Subcutaneous abdominal adipose tissue (tissue), 5 donors: Measurements from ENCODE around the gene IL4.
"Not testable (repeated sequence)": the region's sequence is repeated elsewhere in the genome, so short reads cannot be mapped to it uniquely, and the experiment has no call there.

Source experiments
- H3K27ac ChIP-seq: one replicate; pipeline ENCODE4 v1.7.0; 2013; ENCODE audit warnings: low read depth, mild to moderate bottlenecking, inconsistent platforms, low read length, moderate library complexity
- H3K27me3 ChIP-seq, 5 donors: one replicate each; pipeline ENCODE4 v1.7.0; 2013; ENCODE audit warnings: low read length in 5 of 5, inconsistent platforms in 1 of 5; ENCODE audit not compliant: control insufficient read depth in 5 of 5, insufficient read depth in 4 of 5
- H3K36me3 ChIP-seq, 5 donors: one replicate each; pipeline ENCODE4 v1.7.0; 2013; ENCODE audit warnings: low read length in 5 of 5; ENCODE audit not compliant: control insufficient read depth in 5 of 5, insufficient read depth in 5 of 5
- H3K4me1 ChIP-seq, 5 donors: one replicate each; pipeline ENCODE4 v1.7.0; 2013; ENCODE audit warnings: low read length in 5 of 5, mild to moderate bottlenecking in 3 of 5, moderate library complexity in 1 of 5; ENCODE audit not compliant: control insufficient read depth in 5 of 5, insufficient read depth in 5 of 5
- H3K4me3 ChIP-seq, 5 donors: one replicate each; pipeline ENCODE4 v1.7.0; 2013; ENCODE audit warnings: low read length in 5 of 5, low read depth in 1 of 5
- H3K9ac ChIP-seq, 5 donors: one replicate each; pipeline ENCODE4 v1.7.0; 2013; ENCODE audit warnings: low read length in 5 of 5, mild to moderate bottlenecking in 4 of 5, moderate library complexity in 3 of 5
- H3K9me3 ChIP-seq, 5 donors: one replicate each; pipeline ENCODE4 v1.7.0; 2013; ENCODE audit warnings: low read length in 5 of 5; ENCODE audit not compliant: control insufficient read depth in 5 of 5
- donor health status: healthy.
- donor health status: healthy.
- donor health status: healthy.
- donor health status: healthy.
- donor health status: healthy.

IL4 gene

DNA sequence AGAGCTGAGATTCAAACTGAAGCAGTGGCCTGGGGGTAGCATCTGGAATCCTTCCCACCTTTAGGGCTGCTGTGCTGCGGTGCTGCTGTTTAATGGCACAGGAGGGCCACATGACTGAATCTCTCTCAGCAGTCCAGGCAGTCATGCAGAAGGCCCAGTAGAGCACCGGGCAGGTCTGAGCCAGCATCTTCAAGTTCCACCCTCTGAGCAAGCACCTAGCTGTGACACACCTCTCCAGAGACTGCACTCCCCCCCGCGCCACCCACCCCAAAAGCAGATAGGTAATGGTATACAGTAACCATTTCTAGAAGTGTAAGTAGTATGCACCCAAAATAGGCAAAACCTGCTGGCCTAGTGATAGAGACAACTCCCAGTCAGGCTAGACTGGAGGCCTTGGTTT is 8.2 kb downstream of the IL4 start:
- no peaks in the 10 kb centered on the region for H3K27me3 ChIP-seq
- H3K9ac ChIP-seq = no peak overlapping the region
- H3K4me3 ChIP-seq = no peak overlapping the region
- no peaks in the 10 kb centered on the region for H3K36me3 ChIP-seq
- H3K9me3 ChIP-seq = no peaks in the 10 kb centered on the region
- no peak overlapping the region for H3K27ac ChIP-seq
- peaks cover 0 to 7% (median 3%) of the 10 kb centered on the region in 5 donors for H3K4me1 ChIP-seq

DNA sequence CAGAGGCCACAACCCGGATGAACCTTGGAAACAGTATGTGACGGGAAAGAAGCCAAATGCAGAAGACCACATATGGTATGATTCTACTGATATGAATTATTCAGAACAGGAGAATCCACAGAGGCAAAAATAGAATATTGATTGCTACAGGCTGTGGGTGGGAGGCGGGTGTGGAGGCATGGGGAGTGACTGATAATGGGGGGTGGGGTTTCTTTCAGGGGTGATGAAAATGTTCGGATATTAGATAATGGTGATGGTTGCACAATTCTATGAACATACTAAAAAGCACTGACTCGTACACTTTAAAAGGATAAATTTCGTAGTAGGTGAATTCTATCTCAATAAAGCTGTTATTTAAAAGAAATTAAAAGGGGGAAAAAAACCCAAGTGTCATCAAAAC is 10.7 kb downstream of the IL4 start:
- Histone ChIP-seq H3K9ac (no peak overlapping the region), H3K4me1 (no peaks in the 10 kb centered on the region), H3K9me3 (no peaks in the 10 kb centered on the region), H3K36me3 (no peaks in the 10 kb centered on the region), H3K27me3 (no peaks in the 10 kb centered on the region), H3K27ac (no peak overlapping the region), H3K4me3 (no peak overlapping the region)

DNA sequence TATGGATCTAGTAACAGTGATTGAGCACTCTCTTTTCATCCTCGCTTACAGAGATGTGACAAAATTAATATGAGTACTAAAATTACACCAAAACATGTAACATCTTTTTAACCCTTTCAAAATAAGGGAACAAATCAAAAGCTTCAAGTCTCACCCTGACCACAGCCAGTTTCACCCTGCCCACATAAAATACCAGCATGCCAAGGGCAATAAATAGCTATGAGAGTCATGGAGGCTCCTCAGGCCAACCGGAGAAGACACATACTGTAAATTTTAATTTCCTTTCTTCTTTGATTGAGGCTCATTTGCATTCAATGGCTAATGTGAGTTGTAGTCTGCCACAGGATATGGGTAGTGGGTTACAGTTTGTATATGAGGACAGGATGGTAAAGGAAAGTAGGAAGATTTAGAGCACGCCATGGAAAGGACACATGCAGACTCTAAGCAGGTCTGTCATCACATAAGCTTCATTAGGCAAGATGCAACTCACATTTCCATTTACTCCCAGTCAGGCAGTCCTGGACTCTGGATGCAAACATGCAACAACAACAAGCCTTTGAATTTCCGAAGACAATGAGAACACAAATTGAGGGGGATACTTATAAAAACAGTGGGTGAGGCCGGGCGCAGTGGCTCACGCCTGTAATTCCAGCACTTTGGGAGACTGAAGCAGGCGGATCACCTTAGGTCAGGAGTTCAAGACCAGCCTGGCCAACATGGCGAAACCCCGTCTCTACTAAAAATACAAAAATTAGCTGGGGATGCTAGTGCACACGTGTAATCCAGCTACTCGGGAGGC is 11.3 kb downstream of the IL4 start:
- no peaks in the 10 kb centered on the region for H3K36me3 ChIP-seq
- H3K27ac ChIP-seq = no peak overlapping the region
- no peak overlapping the region for H3K9ac ChIP-seq
- H3K27me3 ChIP-seq = no peaks in the 10 kb centered on the region
- no peak overlapping the region for H3K4me3 ChIP-seq
- H3K9me3 ChIP-seq = no peaks in the 10 kb centered on the region
- no peaks in the 10 kb centered on the region for H3K4me1 ChIP-seq

DNA sequence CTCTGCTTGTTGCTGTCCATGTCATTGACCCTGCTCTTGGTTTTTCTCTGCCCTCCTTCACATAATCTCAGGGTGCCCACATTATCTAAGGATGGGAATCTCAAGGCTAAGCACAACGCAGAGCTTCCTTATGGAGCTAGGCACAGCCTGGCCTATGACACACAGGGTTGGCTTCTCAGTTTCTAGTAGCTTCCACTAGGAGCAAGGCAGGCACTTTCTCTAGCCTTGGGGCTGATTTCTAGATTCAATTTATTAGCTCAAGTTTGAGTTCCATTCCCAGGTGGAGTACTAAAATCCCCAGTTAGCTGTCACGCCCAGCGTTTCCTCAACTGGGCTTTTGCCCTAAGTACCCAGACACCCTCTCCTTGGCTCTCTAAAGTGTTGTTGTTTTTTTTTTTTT is 12.4 kb downstream of the IL4 start:
- Histone ChIP-seq H3K27me3 (no peaks in the 10 kb centered on the region), H3K4me1 (no peaks in the 10 kb centered on the region), H3K9me3 (no peaks in the 10 kb centered on the region), H3K36me3 (no peaks in the 10 kb centered on the region), H3K9ac (no peak overlapping the region), H3K27ac (no peak overlapping the region), H3K4me3 (no peak overlapping the region)

DNA sequence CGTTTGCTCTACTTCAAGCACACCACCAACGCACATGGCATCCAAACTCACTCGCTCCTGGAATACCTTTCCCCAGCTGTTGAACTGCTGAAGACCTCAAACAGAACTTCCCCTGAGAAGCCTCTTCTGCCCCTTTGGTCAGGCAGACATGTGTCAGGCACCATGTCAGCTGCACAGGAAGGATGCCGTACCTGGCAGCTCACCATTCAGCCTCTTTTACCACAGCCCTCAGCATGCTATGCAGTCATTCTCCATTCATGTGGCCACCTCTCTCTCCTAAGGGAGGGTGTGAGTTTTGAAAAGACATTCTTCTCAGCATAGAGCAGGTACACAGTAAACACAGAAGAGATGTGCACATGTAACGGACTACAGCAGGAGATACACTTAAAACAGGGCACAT is 14.2 kb downstream of the IL4 start:
- Histone ChIP-seq H3K4me1 (no peaks in the 10 kb centered on the region), H3K4me3 (no peak overlapping the region), H3K9me3 (no peaks in the 10 kb centered on the region), H3K27ac (no peak overlapping the region), H3K9ac (no peak overlapping the region), H3K27me3 (no peaks in the 10 kb centered on the region), H3K36me3 (no peaks in the 10 kb centered on the region)

DNA sequence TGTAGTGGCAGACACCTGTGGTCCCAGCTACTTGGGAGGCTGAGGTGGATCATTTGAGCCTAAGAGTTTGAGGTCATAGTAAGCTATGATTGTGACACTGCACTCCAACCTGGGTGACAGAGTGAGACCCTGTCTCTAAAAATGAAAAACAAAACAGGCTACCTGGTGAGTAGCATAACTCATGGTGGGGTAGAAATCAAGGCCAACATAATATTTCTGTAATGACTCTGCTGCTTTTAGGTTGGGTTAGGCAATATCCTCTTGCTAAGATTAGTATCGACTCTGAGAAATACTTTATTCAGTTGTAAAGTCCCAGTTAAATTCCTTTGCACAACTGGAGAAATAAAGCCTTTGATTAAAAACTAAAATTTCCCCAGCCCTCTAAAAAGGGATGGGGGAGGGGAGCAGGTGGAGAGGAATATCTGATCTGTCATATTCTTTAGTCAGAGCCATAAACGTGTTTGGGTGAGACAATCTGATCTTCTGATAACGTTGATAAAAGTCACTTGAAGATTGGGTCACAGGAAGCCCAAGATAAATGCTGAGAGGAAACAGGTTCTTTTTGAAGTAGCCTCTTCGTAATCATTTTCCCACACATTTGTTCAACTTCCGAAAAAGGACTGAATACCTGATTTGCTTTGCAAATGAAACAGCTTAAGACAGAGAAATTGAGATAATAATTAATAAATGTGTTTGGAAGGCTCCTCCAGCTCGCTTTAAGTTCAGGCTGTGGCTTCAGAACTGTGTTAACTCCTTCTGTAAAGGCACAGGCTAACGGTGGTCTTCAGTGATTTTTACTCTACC is 14.9 kb downstream of the IL4 start:
- Histone ChIP-seq H3K36me3 (no peaks in the 10 kb centered on the region), H3K27ac (no peak overlapping the region), H3K9me3 (no peaks in the 10 kb centered on the region), H3K27me3 (no peaks in the 10 kb centered on the region), H3K9ac (no peak overlapping the region), H3K4me1 (no peaks in the 10 kb centered on the region), H3K4me3 (no peak overlapping the region)

DNA sequence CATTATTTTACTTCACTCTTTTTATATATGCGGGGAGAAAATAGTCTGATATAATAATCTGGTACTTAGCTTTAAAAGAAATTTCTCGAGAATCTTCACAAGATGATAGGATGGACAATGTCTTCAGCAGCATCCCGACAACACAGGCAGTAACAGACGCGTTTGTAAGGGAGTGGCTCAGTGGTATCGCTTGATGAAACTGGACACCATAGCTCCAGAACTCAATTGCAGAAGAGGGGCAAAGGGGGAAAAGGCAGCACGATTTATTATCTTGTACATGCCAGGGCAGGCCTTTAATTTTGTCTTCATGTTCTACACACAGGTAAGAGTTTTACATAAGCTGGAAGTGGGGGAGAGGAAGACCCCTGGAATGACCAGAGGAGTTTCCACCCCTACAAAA is 15.7 kb downstream of the IL4 start:
- Histone ChIP-seq H3K9ac (no peak overlapping the region), H3K27ac (no peak overlapping the region), H3K4me3 (no peak overlapping the region), H3K9me3 (no peaks in the 10 kb centered on the region), H3K27me3 (no peaks in the 10 kb centered on the region), H3K4me1 (no peaks in the 10 kb centered on the region), H3K36me3 (no peaks in the 10 kb centered on the region)

DNA sequence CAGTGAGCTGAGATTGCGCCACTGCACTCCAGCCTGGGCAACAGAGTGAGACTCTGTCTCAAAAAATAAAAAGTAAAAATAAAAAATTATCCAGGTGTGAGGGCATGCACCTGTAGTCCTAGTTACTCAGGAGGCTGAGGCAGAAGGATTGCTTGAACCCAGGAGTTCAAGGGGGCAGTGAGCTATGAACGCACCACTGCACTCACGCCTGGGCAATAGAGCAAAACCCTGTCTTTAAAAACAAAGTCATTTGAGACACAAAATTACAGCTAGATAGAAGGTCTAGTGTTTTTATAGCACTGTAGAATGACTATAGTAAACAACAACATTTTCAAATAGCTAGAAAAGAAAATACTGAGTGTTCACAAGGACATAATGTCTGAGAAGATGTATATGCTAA is 16.4 kb downstream of the IL4 start:
- Histone ChIP-seq H3K4me3 (no peak overlapping the region), H3K36me3 (no peaks in the 10 kb centered on the region), H3K27ac (no peak overlapping the region), H3K4me1 (no peaks in the 10 kb centered on the region), H3K9ac (no peak overlapping the region), H3K27me3 (no peaks in the 10 kb centered on the region), H3K9me3 (no peaks in the 10 kb centered on the region)

DNA sequence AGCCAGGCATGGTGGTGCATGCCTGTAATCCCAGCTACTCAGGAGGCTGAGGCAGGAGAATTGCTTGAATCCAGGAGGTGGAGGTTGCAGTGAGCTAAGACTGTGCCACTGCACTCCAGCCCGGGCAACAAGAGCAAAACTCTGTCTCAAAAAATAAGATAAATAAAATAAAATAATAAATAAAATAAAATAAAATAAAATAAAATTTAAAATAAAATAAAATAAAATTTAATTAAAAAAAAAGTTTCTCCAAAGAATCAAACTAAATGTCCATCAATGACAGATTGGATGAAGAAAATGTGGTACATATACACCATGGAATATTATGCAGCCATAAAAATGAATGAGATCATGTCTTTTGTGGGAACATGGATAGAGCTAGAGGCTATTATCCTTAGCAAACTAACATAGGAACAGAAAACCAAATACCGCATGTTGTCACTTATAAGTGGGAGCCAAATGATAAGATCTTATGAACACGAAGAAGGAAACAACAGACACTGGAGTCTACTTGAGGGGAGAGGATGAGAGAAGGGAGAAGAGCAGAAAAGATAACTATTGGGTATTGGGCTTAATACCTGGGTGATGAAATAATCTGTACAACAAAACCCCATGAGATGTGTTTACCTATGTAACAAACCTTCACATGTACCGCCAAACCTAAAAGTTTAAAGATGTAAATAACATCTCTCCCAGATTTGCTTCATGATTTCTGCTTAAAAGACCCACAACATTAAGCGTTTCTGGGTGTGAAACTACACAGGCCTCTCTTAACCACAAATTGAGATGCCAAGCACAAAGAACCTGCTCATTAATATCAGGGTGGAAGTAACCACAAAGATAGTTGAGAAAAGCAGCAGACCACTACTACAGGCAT is 18.2 kb downstream of the IL4 start:
- not testable (repeated sequence) for H3K36me3 ChIP-seq, H3K27ac ChIP-seq, H3K4me3 ChIP-seq, H3K9ac ChIP-seq, H3K27me3 ChIP-seq, H3K4me1 ChIP-seq, H3K9me3 ChIP-seq

DNA sequence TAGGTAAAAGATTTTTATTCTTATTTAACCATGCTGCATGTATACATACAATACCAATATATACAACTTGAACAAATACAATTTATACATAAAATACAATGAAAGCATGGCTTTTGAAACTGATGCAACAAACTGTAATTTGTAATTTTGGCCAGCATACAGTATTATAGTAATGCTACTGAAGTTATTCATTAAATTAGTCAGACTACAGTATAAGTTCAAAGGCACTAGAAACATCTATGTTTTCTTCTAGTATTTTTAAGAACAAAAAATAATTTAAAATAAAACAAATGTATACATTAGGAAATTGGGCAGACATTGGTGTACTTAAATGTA is 18.8 kb downstream of the IL4 start:
- peaks cover 0 to 4% (median 4%) of the 10 kb centered on the region in 5 donors for H3K36me3 ChIP-seq
- H3K9ac ChIP-seq = no peak overlapping the region
- no peaks in the 10 kb centered on the region for H3K27me3 ChIP-seq
- H3K9me3 ChIP-seq = no peaks in the 10 kb centered on the region
- H3K4me3 ChIP-seq = no peak overlapping the region
- H3K27ac ChIP-seq = no peak overlapping the region
- H3K4me1 ChIP-seq = no peaks in the 10 kb centered on the region
